GM19193 (cell line): Measurements from ENCODE around the gene DCAF17.

ENCODE experiments used
- POLR2A ChIP-seq: IDR thresholded peaks from 4 replicates; pipeline ENCODE4 v1.6.1; 2011; ENCODE audit not compliant: insufficient read depth, insufficient read length; ENCODE audit errors: extremely low read depth

Gene DCAF17

GRCh38 chr2:171430516-171431410 lies 3.3 kb upstream of the DCAF17 start:
- TF ChIP-seq POLR2A, result no peak

- TF ChIP-seq POLR2A, result no peak
Measured at GRCh38 chr2:171431677-171432167, 2.3 kb upstream of the DCAF17 start.

GRCh38 chr2:171432206-171432968 lies 1.6 kb upstream of the DCAF17 start:
- no peak for TF ChIP-seq POLR2A

GRCh38 chr2:171432969-171433762 lies 860 bp upstream of the DCAF17 start:
- TF ChIP-seq POLR2A, result no peak

GRCh38 chr2:171433763-171434012 lies 338 bp upstream of the DCAF17 start, which contains the start of gene METTL8:
Gene METTL8 (minus strand): TSS chr2:171433990. CDS start chr2:171392185, 41,805 bp downstream.
- TF ChIP-seq POLR2A, result peak; percentile 70

- TF ChIP-seq POLR2A, result no peak
Measured at GRCh38 chr2:171436307-171436706, 2.3 kb downstream of the DCAF17 start.

GRCh38 chr2:171441470-171441869 lies 7.4 kb downstream of the DCAF17 start:
- TF ChIP-seq POLR2A, result no peak

GRCh38 chr2:171447675-171448074 lies 13.6 kb downstream of the DCAF17 start:
- no peak for TF ChIP-seq POLR2A

GRCh38 chr2:171451074-171451473 lies 17.0 kb downstream of the DCAF17 start:
- no peak for TF ChIP-seq POLR2A

GRCh38 chr2:171452773-171453172 lies 18.7 kb downstream of the DCAF17 start:
- TF ChIP-seq POLR2A, result no peak

GRCh38 chr2:171459498-171459897 lies 25.5 kb downstream of the DCAF17 start:
- TF ChIP-seq POLR2A, result no peak

- no peak for TF ChIP-seq POLR2A
Measured at GRCh38 chr2:171460537-171460936, 26.5 kb downstream of the DCAF17 start.

GRCh38 chr2:171469176-171469575 lies 35.1 kb downstream of the DCAF17 start:
- no peak for TF ChIP-seq POLR2A

GRCh38 chr2:171470129-171470528 lies 36.1 kb downstream of the DCAF17 start:
- TF ChIP-seq POLR2A, result no peak

- TF ChIP-seq POLR2A, result no peak
Measured at GRCh38 chr2:171475979-171476378, 42.0 kb downstream of the DCAF17 start.

GRCh38 chr2:171478345-171478744 lies 44.3 kb downstream of the DCAF17 start:
- TF ChIP-seq POLR2A, result no peak
